DOHH2 (cell line): ENCODE measurements around the gene CLN6.
"Not testable (repeated sequence)": the region's sequence is repeated elsewhere in the genome, so short reads cannot be mapped to it uniquely, and the experiment has no call there.

Source experiments
- H3F3A ChIP-seq: fragments of 200-600 bp; sonication (generic), shearing (Covaris generic); 2 replicates; pipeline ENCODE4 v1.6.0; 2016; ENCODE audit warnings: antibody characterized with exemption, mild to moderate bottlenecking; ENCODE audit not compliant: control insufficient read depth, insufficient read depth
- H3K27ac ChIP-seq: fragments of 200-600 bp; sonication (generic); 2 replicates; pipeline ENCODE4 v1.5.1; 2014; ENCODE audit warnings: low read depth, mild to moderate bottlenecking, low read length, moderate library complexity
- H3K27me3 ChIP-seq: fragments of 200-600 bp; sonication (generic); 2 replicates; pipeline ENCODE4 v1.6.1; 2014; ENCODE audit warnings: mild to moderate bottlenecking, low read length, mixed read lengths; ENCODE audit not compliant: control insufficient read depth
- H3K36me3 ChIP-seq: fragments of 200-600 bp; sonication (generic); 2 replicates; pipeline ENCODE4 v1.6.1; 2014; ENCODE audit warnings: mild to moderate bottlenecking, low read length, moderate library complexity, mixed read lengths; ENCODE audit not compliant: control insufficient read depth
- H3K4me1 ChIP-seq: fragments of 200-600 bp; sonication (generic); 2 replicates; pipeline ENCODE4 v1.6.1; 2014; ENCODE audit warnings: mild to moderate bottlenecking, low read length, mixed read lengths; ENCODE audit not compliant: control insufficient read depth
- H3K4me2 ChIP-seq: fragments of 200-600 bp; sonication (generic); 2 replicates; pipeline ENCODE4 v1.6.0; 2014; ENCODE audit warnings: mild to moderate bottlenecking, low read length, moderate library complexity
- H3K4me3 ChIP-seq: fragments of 200-600 bp; sonication (generic); 2 replicates; pipeline ENCODE4 v1.5.1; 2014; ENCODE audit warnings: mild to moderate bottlenecking, low read length, mixed read lengths
- H3K79me2 ChIP-seq: fragments of 200-600 bp; sonication (generic); 2 replicates; pipeline ENCODE4 v1.6.1; 2014; ENCODE audit warnings: mild to moderate bottlenecking, low read length, mixed read lengths; ENCODE audit not compliant: control insufficient read depth
- H3K9me2 ChIP-seq: fragments of 200-600 bp; sonication (generic); replicated peaks from 2 replicates; pipeline ENCODE4 v1.6.1; 2014; ENCODE audit warnings: mild to moderate bottlenecking, low read length, mixed read lengths; ENCODE audit not compliant: control insufficient read depth
- H3K9me3 ChIP-seq: fragments of 200-600 bp; sonication (generic); 2 replicates; pipeline ENCODE4 v1.6.1; 2014; ENCODE audit warnings: antibody characterized with exemption, low read length, mixed read lengths; ENCODE audit not compliant: control insufficient read depth, insufficient read depth
- H4K20me1 ChIP-seq: fragments of 200-600 bp; sonication (generic); 2 replicates; pipeline ENCODE4 v1.6.0; 2014; ENCODE audit warnings: low read depth, mild to moderate bottlenecking, antibody characterized with exemption, low read length, moderate library complexity; ENCODE audit not compliant: control insufficient read depth, insufficient read depth
- EZH2phosphoT487 ChIP-seq: fragments of 200-600 bp; sonication (generic); IDR thresholded peaks from 2 replicates; pipeline ENCODE4 v1.6.1; 2017; ENCODE audit warnings: borderline replicate concordance, mild to moderate bottlenecking, antibody characterized with exemption, low read length, moderate library complexity, mixed read lengths
- TF ChIP-seq, protein P1 (sequence below): fragments of 200-600 bp; sonication (generic); IDR thresholded peaks from one replicate; pipeline ENCODE4 v1.5.1; 2014; ENCODE audit warnings: antibody characterized with exemption, mild to moderate bottlenecking, low read depth, low read length; ENCODE audit not compliant: poor library complexity, severe bottlenecking

CLN6 gene

GRCh38 chr15:68235022-68235421, 5.5 kb upstream of the CLN6 start:
- Histone ChIP-seq H3K36me3 (no peaks in the 10 kb centered on the region), H3K9me2 (no peaks in the 10 kb centered on the region), H3K4me3 (no peak overlapping the region), H3K9me3 (no peaks in the 10 kb centered on the region), H3K79me2 (no peaks in the 10 kb centered on the region), H3K4me1 (peaks cover 15% of the 10 kb centered on the region), H3K4me2 (no peak overlapping the region), H3K27me3 (no peaks in the 10 kb centered on the region), H3F3A (no peaks in the 10 kb centered on the region), H3K27ac (no peak overlapping the region), H4K20me1 (no peaks in the 10 kb centered on the region)
- TF ChIP-seq, protein P1, sequence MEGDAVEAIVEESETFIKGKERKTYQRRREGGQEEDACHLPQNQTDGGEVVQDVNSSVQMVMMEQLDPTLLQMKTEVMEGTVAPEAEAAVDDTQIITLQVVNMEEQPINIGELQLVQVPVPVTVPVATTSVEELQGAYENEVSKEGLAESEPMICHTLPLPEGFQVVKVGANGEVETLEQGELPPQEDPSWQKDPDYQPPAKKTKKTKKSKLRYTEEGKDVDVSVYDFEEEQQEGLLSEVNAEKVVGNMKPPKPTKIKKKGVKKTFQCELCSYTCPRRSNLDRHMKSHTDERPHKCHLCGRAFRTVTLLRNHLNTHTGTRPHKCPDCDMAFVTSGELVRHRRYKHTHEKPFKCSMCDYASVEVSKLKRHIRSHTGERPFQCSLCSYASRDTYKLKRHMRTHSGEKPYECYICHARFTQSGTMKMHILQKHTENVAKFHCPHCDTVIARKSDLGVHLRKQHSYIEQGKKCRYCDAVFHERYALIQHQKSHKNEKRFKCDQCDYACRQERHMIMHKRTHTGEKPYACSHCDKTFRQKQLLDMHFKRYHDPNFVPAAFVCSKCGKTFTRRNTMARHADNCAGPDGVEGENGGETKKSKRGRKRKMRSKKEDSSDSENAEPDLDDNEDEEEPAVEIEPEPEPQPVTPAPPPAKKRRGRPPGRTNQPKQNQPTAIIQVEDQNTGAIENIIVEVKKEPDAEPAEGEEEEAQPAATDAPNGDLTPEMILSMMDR: no peak
- no peak for TF ChIP-seq EZH2phosphoT487

- H3K27me3 ChIP-seq, H4K20me1 ChIP-seq, H3K27ac ChIP-seq, H3K4me2 ChIP-seq, H3K36me3 ChIP-seq, H3F3A ChIP-seq, H3K79me2 ChIP-seq, H3K4me3 ChIP-seq, H3K9me3 ChIP-seq, H3K9me2 ChIP-seq: not testable (repeated sequence)
- H3K4me1 ChIP-seq: peaks cover 17% of the 10 kb centered on the region
Observed at GRCh38 chr15:68234520-68234919, 5.0 kb upstream of the CLN6 start.

- TF ChIP-seq, protein P1: no peak
- TF ChIP-seq EZH2phosphoT487: no peak
- H3K4me2 ChIP-seq: no peak overlapping the region
- H3F3A ChIP-seq: no peaks in the 10 kb centered on the region
- H3K79me2 ChIP-seq: peaks cover 2% of the 10 kb centered on the region
- no peaks in the 10 kb centered on the region; the same call in 1 of the 2 replicates for H3K36me3 ChIP-seq
- no peak overlapping the region for H3K4me3 ChIP-seq
- H3K27ac ChIP-seq: no peak overlapping the region
- no peaks in the 10 kb centered on the region for H3K9me3 ChIP-seq
- no peaks in the 10 kb centered on the region for H3K9me2 ChIP-seq
- H3K27me3 ChIP-seq: no peaks in the 10 kb centered on the region
- no peaks in the 10 kb centered on the region for H4K20me1 ChIP-seq
- peaks cover 17% of the 10 kb centered on the region for H3K4me1 ChIP-seq
Observed at GRCh38 chr15:68234060-68234459, 4.5 kb upstream of the CLN6 start.

DNA sequence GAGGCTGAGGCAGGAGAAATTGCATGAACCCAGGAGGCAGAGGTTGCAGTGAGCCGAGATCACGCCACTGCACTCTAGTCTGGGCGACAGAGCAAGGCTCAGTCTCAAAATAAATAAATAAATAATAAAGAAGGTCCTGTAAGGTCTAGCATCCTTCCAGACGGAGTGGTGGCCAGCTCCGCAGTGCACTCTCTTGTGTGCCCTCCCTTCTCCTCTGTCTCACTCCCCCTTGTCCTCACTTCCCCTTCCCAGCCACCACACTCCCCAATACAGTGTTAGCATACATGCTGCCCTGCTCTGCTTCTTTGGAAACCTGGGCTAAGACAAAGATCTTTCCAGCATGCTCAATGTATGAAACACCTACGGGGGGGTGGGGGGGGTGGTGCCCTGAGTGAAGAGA, 3.4 kb upstream of the CLN6 start:
- no peak for TF ChIP-seq EZH2phosphoT487
- TF ChIP-seq, protein P1: no peak
- Histone ChIP-seq H4K20me1 (no peaks in the 10 kb centered on the region), H3K4me2 (no peak overlapping the region), H3F3A (no peaks in the 10 kb centered on the region), H3K27ac (no peak overlapping the region), H3K27me3 (no peaks in the 10 kb centered on the region), H3K9me3 (no peaks in the 10 kb centered on the region), H3K4me1 (peaks cover 24% of the 10 kb centered on the region), H3K36me3 (peaks cover 8% of the 10 kb centered on the region), H3K4me3 (no peak overlapping the region), H3K9me2 (no peaks in the 10 kb centered on the region), H3K79me2 (peaks cover 13% of the 10 kb centered on the region)
